HG03342 (cell line): ENCODE data around the gene NEUROD6.
A peak's percentile ranks its signal among the peaks of the same experiment; 100 is the strongest.

Experiments used
- ATAC-seq: cut with Tn5 transposase; IDR thresholded peaks from one replicate; pipeline ENCODE4 v1.9.1; 2021; ENCODE audit warnings: mild to moderate bottlenecking, moderate library complexity; ENCODE audit not compliant: unreplicated experiment

Gene NEUROD6

DNA sequence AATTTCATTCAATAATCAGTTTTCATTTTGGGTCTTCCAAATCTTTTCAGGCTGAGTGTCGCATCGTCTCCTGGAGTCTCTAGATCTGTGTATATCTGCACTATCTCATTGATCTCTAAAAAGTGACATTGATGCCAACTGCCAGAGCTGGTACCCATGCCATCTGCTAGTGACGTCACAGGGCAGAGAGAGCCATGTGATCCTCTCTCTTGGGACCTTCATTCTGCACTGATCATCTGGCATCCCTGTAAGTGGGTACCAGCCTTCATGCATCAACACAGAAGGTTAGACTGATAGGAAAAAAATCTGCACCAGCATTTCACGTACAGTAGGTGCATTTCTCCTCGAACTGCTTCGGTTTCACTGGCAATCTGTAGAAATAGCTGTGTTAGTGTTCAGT lies at the start of gene NEUROD6:
Gene NEUROD6 (minus strand): TSS at position 124 of the 400 bp plus-strand sequence. CDS start 1,458 bp downstream, outside the sequence.
- no peak for ATAC-seq

DNA sequence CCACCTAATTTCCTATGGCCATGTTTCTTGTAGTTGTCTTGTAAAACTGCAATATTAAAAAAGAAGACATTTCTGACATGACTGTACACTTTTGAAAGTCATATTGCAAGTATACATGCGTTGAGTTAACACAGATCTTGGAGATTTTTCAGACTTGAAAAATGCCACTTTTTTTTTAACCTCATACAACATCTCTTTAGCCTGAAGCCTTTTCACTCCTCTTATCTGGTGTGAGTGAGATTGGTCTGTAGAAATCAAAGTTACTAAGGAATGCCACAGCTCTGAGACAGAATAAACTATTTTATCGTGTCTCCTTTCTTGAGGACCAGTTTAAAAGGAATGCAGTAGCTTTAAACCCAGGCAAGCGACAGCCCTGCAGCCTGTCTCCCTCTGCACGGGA lies 43.9 kb upstream of the NEUROD6 start:
- ATAC-seq = no peak

DNA sequence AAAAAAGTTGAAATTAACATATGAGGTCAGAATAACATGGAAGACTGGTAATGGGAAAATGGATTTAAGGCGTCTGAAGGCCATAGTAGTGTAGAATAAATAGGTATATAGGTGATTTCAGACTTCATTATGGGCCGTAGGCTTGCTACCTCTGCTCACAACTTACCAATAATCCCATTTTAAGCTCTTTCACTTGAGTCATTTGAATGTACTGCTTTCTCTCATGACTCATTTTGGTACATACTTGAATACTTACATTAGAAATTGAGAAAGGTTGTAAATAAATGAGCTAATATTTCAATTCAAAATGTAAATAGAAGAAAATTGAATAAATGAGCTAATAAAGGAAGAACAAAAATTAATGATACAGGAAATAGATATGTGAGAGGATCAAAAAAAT lies 42.2 kb upstream of the NEUROD6 start:
- no peak for ATAC-seq

GRCh38 chr7:31373337-31374289 lies 33.1 kb upstream of the NEUROD6 start:
- peak; percentile 85 for ATAC-seq

DNA sequence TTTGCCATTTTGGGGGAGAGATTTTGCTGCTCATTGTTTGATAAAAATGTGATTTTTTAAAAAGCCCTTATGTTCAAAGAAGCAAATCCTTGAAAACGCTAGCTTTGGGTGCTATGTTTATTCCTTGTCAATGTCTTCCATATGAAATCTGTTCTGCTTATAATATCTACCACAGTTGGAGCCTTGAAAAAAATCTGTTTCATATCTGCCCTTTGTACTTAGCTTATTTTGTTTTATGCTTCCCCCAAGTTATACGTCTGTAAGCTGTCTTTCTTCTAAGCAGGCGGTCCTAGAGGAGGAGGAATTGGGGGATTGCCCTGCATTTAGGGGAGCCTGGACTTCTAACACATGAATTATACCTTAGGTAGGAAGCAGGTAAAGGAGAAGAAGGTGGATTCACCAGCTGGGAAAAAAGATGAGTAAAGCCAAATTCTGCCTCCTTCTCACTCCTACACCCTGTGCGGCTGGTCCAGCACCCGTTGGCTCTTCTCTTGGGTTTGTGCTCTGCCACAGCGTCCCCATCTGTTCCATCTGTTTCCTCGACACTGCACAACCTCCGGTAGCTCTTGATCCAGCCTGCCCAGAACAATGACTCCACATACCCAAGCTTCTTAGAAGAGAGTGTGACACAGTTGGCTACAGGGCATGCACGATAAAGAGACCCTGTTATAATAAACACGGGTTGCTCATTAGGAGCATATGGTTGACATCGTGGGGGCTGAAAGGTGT lies 31.9 kb upstream of the NEUROD6 start:
- no peak for ATAC-seq

DNA sequence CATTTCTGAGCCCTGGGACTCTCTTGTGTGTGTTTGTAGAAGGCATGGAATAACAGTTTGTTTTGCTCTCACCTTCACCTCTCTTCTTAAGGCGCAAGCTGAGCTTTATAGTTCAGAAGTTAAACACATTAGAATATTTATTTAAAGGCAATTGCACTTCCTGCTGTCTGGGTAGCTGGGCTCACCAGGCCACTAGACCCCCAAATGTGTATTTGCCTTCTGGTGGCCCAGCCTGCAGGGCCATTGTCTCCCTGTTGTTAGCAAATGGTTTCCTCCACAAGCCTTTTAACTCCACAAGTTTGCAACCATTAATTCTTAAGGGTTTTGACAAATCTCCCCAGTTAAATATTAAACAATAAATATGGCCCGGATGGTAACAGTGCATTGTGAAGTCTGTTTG lies 31.1 kb upstream of the NEUROD6 start:
- no peak for ATAC-seq

GRCh38 chr7:31370609-31371008 lies 30.1 kb upstream of the NEUROD6 start:
- no peak for ATAC-seq

DNA sequence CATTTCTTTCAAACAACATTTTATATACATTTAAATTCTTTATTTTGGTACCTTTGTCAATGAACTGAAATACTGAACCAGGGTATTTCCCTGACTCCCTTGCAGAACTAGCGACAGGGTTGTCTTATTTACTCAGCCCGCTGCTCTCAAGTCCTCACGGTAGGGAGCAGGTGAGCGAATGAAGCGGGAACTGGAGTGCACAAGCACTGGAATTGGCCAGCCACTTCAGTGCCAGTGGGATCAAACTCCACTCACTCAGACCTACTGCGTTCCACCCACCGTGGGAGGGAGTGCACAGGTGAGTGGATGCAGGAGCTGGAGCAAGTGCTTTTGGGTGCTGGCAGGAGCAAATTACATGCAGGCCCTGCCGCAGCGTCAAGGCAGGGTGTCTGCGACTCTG lies 28.1 kb upstream of the NEUROD6 start:
- ATAC-seq = no peak

GRCh38 chr7:31363496-31363895 lies 23.0 kb upstream of the NEUROD6 start:
- ATAC-seq = no peak

DNA sequence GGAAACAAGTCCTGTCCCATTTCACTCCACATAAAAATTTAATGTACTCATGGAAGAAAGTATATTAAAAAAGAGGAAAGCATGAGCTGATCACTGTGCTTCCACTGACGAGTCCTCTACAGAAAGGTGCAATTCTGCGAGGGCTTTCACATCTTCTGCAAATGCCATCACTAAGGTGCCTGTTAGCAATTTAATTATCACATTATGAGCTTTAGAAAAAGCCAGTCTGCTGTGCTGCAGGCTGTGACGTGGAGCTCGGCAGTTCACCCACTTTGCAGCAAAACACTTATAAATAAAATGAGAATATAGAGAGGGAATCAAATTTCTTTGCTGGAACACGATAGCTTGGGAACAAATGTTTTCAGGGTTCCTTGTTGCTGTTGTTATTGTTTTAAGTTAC lies 22.5 kb upstream of the NEUROD6 start:
- ATAC-seq = no peak

DNA sequence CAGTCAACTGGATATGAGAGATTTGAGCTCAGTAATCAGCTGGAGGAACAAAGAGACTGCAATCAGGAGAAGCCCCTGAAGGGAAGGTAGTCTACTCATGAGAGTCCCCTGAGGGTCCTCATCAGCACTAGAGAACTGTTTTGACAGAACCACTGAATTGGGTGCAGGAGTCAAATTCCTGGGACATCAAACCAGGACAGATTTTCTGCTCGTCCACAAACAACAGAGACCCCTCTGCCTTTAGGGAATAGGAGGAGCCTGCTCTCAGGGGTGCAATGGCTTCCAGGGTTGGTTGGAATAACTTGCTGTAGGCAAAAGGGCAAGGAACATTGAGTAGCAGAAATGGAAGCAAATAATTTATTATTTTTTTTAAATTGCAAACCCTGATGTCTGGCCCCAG lies 21.9 kb upstream of the NEUROD6 start:
- no peak for ATAC-seq

- no peak for ATAC-seq
Measured at GRCh38 chr7:31358467-31358866, 17.9 kb upstream of the NEUROD6 start.

- no peak for ATAC-seq
Measured at GRCh38 chr7:31345421-31345820, 4.9 kb upstream of the NEUROD6 start.

GRCh38 chr7:31343516-31344305 lies 3.2 kb upstream of the NEUROD6 start:
- no peak for ATAC-seq

- no peak for ATAC-seq
Measured at GRCh38 chr7:31341141-31341540, 615 bp upstream of the NEUROD6 start.

- no peak for ATAC-seq
Measured at GRCh38 chr7:31340051-31340450, 475 bp downstream of the NEUROD6 start.

DNA sequence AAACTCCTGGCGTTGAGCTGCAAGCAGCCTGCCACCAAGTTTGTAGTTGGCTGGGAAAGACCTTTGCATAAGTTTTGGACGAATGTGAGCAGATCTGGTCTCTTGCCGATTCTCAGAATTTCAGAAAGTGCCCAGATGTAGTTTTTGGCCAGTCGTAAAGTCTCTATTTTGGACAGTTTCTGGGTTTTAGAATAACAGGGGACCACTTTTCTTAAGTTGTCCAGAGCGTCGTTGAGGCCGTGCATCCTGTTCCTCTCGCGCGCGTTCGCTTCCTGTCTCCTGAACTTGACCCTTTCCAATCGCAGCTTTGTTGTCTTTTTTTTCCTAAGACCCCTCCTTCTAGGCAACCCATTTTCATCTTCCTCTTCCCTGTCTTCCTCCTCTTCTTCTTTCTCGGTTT lies 1.8 kb downstream of the NEUROD6 start:
- no peak for ATAC-seq

DNA sequence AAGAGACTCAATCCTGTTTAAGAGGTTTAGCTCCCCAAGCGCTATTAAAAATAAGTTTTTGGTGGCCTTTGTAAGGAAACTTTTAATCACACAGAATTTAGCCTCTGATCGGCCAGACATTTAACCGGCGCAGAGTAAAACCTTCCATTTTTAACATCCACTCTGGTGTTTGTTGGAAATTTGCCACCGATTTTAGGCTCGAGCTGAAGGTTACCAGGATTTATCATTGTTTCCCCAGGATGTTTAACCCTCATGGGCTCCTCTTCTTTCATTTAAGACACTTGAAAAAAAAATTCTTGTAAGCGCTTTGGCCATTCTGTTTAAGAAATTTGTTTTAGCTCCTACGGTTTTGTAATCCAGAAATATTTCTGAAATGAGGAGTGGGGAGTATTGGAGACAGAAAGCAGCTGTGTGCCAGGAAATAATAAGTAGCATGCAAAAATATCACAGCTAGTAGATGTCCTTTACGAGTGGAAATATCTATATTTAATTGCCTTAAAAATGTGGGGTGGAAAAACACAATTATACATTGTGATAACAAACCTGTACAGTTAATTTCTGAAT lies 3.4 kb downstream of the NEUROD6 start:
- no peak for ATAC-seq

DNA sequence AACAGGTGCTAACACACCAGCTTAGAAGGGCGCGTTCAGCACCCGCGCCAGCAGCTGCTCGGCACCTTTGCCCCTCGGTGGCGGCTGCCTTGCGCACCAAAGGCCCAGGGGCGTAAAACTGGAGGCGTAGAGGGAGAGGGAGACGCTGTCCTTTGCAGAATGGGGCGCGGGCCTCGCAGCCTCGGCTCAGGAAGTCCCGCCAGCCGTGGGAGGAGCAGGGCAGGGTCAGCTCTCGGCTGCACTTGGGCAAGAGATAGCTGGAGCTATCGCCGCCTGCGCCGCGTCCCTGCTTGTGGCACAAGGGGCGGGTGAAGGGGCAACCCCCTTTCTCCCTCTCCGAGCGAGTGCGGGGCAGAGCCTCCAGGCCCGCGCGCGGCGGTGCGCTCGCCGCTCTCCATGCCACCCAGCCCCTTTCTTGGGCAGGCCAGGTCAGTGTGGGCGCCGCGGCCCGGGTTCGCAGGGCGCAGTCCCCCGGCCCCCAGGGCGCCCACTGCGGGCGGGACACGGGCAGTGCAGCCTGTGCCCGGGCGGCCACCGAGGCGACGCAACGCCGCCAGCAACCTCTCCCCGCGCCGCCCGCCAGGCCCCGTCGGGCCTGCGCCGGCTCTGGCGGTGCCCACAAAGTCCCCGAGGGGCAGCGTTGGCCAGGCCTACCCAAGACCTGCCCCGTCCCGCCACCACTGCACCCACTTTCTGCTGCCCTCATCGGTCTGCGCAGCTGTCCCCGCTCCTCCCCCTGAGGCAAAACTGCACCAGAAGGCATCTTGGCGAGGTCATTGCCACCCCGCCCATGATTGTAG lies 4.1 kb downstream of the NEUROD6 start:
- no peak for ATAC-seq

DNA sequence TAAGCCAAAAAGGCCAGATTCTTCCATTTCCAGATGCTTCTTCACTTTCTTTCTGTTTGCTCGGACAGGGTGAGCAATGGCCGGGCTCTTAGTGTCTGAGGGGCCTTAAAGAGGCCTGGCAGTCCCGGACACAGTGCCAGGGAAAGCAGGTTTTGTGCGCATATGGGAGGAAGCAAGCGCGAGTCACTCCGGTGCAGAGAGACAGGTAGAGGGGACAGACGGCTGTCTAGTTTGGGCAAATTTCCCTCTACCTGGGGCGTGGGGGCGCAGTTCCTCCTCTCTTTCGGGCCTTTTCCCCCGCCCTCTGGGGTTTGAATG lies 4.7 kb downstream of the NEUROD6 start:
- no peak for ATAC-seq
